Esophagus muscularis mucosa (tissue), 4 donors: ENCODE measurements around the gene ULK4. TPM values are rescaled to one million over a fixed set of nuclear protein-coding genes. Genes with fewer than 3 reads are reported as not detected.

Experiments
- DNase-seq: peaks from one replicate; pipeline ENCODE4 v3.0.0-alpha.2; 2017; ENCODE audit errors: extremely low spot score
- H3K27ac ChIP-seq, 4 donors: fragments of 200-600 bp; sonication (generic); replicated peaks in 1 of 4; 1 replicate in 3 of 4; 2 replicates in 1 of 4; pipeline ENCODE4 v1.5.1; 2016 to 2019; ENCODE audit warnings: mild to moderate bottlenecking in 1 of 4
- H3K27me3 ChIP-seq, 4 donors: fragments of 200-600 bp; sonication (generic); one replicate each; pipeline versions ENCODE4 v1.5.1 to v1.6.0; 2016 to 2019
- H3K36me3 ChIP-seq, 4 donors: fragments of 200-600 bp; sonication (generic); one replicate each; pipeline ENCODE4 v1.5.1; 2016 to 2019
- H3K4me1 ChIP-seq, 4 donors: fragments of 200-600 bp; sonication (generic); one replicate each; pipeline ENCODE4 v1.5.1; 2016 to 2019
- H3K4me3 ChIP-seq, 4 donors: fragments of 200-600 bp; sonication (generic); 1 replicate in 2 of 4; 2 replicates in 2 of 4; pipeline ENCODE4 v1.5.1; 2016 to 2019; ENCODE audit warnings: mild to moderate bottlenecking in 4 of 4, moderate library complexity in 1 of 4
- H3K9me3 ChIP-seq, 4 donors: fragments of 200-600 bp; sonication (generic); 1 replicate in 3 of 4; 2 replicates in 1 of 4; pipeline ENCODE4 v1.5.1; 2016 to 2019
- EP300 ChIP-seq: sonication (generic); formaldehyde crosslinking; IDR thresholded peaks from one replicate; pipeline ENCODE4 v1.6.1; 2017; ENCODE audit warnings: antibody characterized with exemption
- POLR2A ChIP-seq: fragments of 450-650 bp; IDR thresholded peaks from one replicate; pipeline ENCODE4 v1.6.1; 2017; ENCODE audit warnings: antibody characterized with exemption, moderate library complexity, mild to moderate bottlenecking, low read depth
- POLR2AphosphoS5 ChIP-seq, 2 donors: sonication (generic); formaldehyde crosslinking; IDR thresholded peaks; one replicate each; pipeline ENCODE4 v1.6.1; 2017; ENCODE audit warnings: antibody characterized with exemption in 2 of 2
- WGBS: methylation state at CpG from one replicate; pipeline ENCODE4 v1.1.5; 2018; 5-methylcytosine and 5-hydroxymethylcytosine counted together
- intact Hi-C: fragments of 100-400 bp; cut with DNase I; formaldehyde crosslinking; loops from one replicate; pipeline ENCODE4 v1.15.1; 2023
- total RNA-seq, 4 donors: library from RNA; depleted of rRNA; stranded (reverse); fragments of >200 nt; gene quantifications; one replicate each; pipeline versions ENCODE4 v1.1.0 to v1.2.1, GENCODE V29; 2016
- TF ChIP-seq, protein P1 (sequence below), 3 experiments: fragments of 200-600 bp in 2 of 3; fragments of 450-650 bp in 1 of 3; sonication (generic) in 2 of 3; IDR thresholded peaks; one replicate each; pipeline ENCODE4 v1.5.1; 2017 to 2019; ENCODE audit warnings: antibody characterized with exemption in 3 of 3, mild to moderate bottlenecking in 2 of 3, moderate library complexity in 1 of 3

The ULK4 gene
- total RNA-seq, 4 donors from 2014 or later, result 4.2 to 15.4 (median 11.0) TPM

DNA sequence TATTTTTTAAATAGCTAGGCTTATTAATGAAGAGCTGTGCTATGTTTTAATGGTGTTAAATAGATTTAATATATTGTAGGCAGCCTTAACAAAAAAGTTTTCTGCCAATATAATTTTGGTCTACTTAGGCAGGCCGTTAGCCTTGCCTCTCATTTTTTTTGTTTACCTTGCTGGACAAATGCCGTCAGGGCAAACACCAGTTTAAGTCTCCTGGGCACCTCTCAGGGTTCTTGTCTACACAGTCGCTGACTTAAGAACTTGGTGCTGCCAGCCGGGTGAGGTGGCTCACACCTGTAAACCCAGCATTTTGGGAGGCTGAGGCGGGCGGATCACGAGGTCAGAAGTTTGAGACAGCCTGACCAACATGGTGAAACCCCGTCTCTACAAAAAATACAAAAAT, 153.3 kb downstream of the ULK4 start:
- Histone ChIP-seq H3K9me3 (no peaks in the 10 kb centered on the region), H3K4me3 (no peak overlapping the region), H3K27ac (no peak overlapping the region), H3K4me1 (no peaks in the 10 kb centered on the region), H3K36me3 (no peaks in the 10 kb centered on the region), H3K27me3 (no peaks in the 10 kb centered on the region)
- TF ChIP-seq POLR2A, result no peak
- TF ChIP-seq, protein P1, sequence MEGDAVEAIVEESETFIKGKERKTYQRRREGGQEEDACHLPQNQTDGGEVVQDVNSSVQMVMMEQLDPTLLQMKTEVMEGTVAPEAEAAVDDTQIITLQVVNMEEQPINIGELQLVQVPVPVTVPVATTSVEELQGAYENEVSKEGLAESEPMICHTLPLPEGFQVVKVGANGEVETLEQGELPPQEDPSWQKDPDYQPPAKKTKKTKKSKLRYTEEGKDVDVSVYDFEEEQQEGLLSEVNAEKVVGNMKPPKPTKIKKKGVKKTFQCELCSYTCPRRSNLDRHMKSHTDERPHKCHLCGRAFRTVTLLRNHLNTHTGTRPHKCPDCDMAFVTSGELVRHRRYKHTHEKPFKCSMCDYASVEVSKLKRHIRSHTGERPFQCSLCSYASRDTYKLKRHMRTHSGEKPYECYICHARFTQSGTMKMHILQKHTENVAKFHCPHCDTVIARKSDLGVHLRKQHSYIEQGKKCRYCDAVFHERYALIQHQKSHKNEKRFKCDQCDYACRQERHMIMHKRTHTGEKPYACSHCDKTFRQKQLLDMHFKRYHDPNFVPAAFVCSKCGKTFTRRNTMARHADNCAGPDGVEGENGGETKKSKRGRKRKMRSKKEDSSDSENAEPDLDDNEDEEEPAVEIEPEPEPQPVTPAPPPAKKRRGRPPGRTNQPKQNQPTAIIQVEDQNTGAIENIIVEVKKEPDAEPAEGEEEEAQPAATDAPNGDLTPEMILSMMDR (IDR thresholded peaks at IDR 0.05), result no peak
- no peak for TF ChIP-seq POLR2AphosphoS5 (IDR thresholded peaks at IDR 0.05)
- 94% methylated on average over 8 of the region's 8 CpGs for WGBS
- DNase-seq, result no peak
- intact Hi-C loops, result no loop called here

DNA sequence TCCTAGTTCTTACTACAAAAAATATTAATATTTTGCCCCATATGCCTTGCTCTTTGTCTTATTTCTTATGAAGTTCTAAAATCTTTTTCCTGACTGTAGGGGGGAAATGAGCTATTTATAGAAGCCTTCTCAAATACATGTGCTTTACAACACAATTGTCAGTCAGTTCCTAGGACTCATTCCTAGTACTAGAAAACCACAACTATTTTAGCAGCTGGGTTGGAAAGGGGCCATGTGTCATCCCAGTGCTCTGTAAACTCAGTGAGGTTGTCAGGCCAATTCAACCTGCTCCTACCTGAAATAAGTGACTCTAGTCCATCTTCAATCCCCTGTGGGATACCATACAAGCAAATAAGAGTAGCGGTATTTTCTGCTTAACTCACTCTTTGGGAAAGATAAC, 153.8 kb downstream of the ULK4 start:
- Histone ChIP-seq H3K27ac (no peak overlapping the region), H3K27me3 (no peaks in the 10 kb centered on the region), H3K4me1 (no peaks in the 10 kb centered on the region), H3K36me3 (no peaks in the 10 kb centered on the region), H3K4me3 (no peak overlapping the region), H3K9me3 (no peaks in the 10 kb centered on the region)
- DNase-seq, result no peak
- TF ChIP-seq POLR2AphosphoS5 (IDR thresholded peaks at IDR 0.05), result no peak
- no peak for TF ChIP-seq EP300
- TF ChIP-seq, protein P1 (IDR thresholded peaks at IDR 0.05), result no peak
- no peak for TF ChIP-seq POLR2A
- 88% methylated on average over 1 of the region's 1 CpG for WGBS
- intact Hi-C loops, result no loop called here

DNA sequence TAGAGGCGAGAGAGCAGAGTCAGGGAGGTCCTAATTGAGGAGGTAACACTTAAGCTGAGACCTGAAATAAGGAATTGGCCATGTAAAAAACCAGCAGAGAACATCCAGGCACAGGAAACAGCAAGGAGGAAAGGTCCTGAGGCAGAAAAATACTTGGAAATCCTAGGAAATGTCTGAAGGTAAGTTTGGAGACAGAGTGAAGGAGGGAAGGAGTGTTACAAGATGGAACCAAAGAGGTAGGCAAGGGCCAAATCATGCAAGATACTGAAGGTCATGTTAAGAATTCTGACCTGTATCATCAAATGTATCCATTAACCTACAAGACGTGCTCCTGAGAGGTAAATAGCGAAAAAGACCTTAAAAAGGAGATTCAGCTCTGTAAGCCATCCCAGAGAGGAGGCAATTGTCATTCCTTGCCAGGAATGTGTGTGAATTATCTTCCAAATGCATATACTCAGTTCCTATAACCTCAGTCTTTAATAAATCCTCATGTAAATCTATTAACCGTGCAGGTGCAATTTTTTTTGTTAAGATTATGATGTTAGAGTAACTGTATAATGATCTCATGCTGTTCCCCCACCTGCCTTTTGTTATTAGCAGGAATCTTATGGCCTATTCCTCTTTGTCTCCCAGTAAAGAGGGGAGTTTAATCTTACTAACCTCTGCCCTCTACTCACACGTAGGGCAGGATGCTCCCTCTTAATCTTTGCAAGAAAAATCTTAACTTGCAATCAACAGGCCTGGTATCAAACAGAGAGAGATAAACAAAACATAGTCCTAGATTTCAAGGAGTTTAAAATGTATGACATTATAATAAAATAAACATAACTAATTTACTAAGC, 166.9 kb downstream of the ULK4 start:
- intact Hi-C loops, result no loop called here

DNA sequence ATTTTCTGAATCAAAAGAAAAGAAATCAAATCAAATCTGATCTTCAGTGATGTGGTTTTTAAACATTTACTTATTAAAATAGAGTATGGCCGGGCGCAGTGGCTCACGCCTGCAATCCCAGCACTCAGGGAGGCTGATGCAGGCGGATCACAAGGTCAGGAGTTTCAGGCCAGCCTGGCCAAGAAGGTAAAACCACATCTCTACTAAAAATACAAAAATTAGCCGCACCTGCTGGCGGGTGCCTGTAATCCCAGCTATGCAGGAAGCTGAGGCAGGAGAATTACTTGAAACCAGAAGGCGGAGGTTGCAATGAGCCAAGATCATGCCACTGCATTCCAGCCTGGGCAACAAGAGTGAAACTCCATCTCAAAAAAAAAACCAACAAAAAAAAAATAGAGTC, 169.1 kb downstream of the ULK4 start:
- TF ChIP-seq POLR2A (no peak), EP300 (no peak), POLR2AphosphoS5 (IDR thresholded peaks at IDR 0.05) (no peak)
- TF ChIP-seq, protein P1 (IDR thresholded peaks at IDR 0.05), result no peak
- H3K36me3 ChIP-seq, result no peaks in the 10 kb centered on the region
- no peak for DNase-seq
- H3K27ac ChIP-seq, result no peak overlapping the region
- H3K4me1 ChIP-seq, result peaks cover 0 to 12% (median 1%) of the 10 kb centered on the region in 4 donors
- no peak overlapping the region for H3K4me3 ChIP-seq
- intact Hi-C loops, result no loop called here
- H3K27me3 ChIP-seq, result no peaks in the 10 kb centered on the region
- 95% methylated on average over 7 of the region's 7 CpGs for WGBS
- no peaks in the 10 kb centered on the region for H3K9me3 ChIP-seq

More for the DNA sequence above, 166.9 kb downstream of the ULK4 start:
- no peaks in the 10 kb centered on the region for H3K27me3 ChIP-seq
- no peaks in the 10 kb centered on the region for H3K4me1 ChIP-seq
- WGBS, result 89% methylated on average over 5 of the region's 5 CpGs
- TF ChIP-seq POLR2AphosphoS5 (IDR thresholded peaks at IDR 0.05) (no peak), EP300 (no peak), POLR2A (no peak)
- TF ChIP-seq, protein P1 (IDR thresholded peaks at IDR 0.05), result no peak
- no peak for DNase-seq
- no peak overlapping the region for H3K27ac ChIP-seq
- H3K9me3 ChIP-seq, result no peaks in the 10 kb centered on the region
- H3K36me3 ChIP-seq, result no peaks in the 10 kb centered on the region
- H3K4me3 ChIP-seq, result no peak overlapping the region
